GM19324 (cell line): ENCODE data around the gene ANKIB1.
"Not testable (repeated sequence)": the region's sequence is repeated elsewhere in the genome, so short reads cannot be mapped to it uniquely, and the experiment has no call there.

Source experiments
- ATAC-seq: cut with Tn5 transposase; IDR thresholded peaks from one replicate; pipeline ENCODE4 v1.9.1; 2021; ENCODE audit warnings: mild to moderate bottlenecking, moderate library complexity; ENCODE audit not compliant: unreplicated experiment, low FRiP score

Gene ANKIB1

GRCh38 chr7:92325858-92326257 is 80.1 kb downstream of the ANKIB1 start:
- no peak for ATAC-seq

GRCh38 chr7:92330835-92331438 is 85.2 kb downstream of the ANKIB1 start:
- ATAC-seq = no peak

- ATAC-seq = no peak
Measured at GRCh38 chr7:92331508-92331907, 85.7 kb downstream of the ANKIB1 start.

- ATAC-seq = no peak
Measured at GRCh38 chr7:92332782-92333181, 87.0 kb downstream of the ANKIB1 start.

DNA sequence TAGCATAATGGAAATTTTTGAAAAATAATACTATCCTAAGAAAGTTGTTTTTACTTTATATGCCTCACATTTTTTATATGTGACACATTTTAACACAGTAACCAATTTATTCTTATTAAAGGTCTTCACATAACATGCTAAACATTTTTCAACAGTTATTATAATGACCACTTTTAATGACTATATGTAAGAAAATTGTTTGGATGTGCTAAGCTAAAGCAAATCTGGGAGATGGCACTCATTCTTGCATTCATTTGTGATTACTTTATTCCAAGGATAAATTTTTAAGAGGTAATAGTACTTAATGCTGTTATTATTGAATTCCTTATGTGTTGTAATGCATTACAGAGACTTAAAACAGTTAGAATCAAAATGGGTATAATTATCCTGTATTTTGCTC is 88.1 kb downstream of the ANKIB1 start:
- no peak for ATAC-seq

DNA sequence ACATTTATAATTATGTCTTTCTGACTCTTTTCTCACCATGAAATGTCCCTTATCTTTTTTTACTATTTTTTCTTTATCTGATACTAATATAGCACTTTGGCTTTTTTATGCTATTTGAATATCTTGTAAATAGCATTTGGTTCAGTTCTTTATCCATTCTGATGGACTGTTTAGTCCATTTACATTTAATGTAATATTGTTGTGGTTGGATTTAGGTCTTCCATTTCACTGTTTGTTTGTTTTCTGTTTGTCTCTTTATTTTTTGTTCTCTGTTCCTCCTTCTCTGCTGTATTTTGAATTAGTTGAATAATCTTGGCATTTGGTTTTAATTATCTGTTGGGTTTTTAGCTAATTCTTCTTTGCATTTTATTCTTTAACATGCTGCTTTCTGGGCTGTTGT is 89.8 kb downstream of the ANKIB1 start:
- no peak for ATAC-seq

DNA sequence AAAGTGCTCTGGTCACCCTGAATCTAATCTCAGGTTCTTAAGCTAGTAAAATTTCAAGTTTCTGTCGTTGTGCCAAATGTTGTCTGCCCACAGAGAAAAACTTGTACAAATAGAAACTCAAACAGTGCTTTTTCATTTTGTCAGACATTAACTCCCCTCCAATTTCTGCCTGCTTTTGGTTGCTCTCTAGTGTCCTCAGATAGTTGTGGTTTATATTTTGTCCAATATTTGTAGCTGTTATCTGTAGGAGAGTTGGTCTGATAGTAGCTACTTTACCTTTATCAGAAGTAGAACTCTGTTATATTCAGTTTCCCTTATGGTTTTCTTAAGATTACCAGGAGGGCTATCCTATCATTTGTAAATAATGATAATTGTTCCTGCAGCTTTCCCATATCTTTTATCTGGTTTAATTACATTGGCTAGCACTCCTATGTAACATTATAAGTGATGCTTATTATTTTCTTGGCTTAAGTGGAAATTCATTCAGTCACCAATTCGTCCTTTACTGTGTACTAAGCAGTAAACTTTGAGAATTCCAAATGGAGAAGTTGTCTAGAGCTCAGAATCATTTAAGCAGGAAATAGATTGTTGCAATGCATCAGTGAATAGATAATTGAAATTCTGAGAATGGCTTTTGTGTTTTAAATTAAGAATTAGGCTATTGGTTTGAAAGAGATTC is 91.0 kb downstream of the ANKIB1 start:
- no peak for ATAC-seq

GRCh38 chr7:92340016-92340415 is 94.2 kb downstream of the ANKIB1 start:
- no peak for ATAC-seq

DNA sequence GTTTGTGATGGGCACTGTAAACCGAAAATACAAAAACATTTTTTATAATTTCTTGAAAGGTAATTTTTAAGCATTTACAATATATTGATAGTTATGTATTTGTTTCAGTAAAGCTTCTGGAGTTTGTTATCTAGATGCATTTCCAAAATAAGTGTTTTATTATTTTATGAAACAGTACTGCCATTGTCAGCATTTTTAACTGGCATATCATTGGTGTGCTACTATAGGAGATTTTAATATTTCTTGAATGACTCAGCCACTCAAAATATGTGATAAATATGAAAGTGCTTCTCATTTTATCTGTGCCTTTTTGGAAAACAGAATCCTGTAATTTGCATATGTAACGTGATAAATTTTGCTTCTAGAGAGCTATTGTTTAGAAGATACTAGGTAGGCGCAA is 97.9 kb downstream of the ANKIB1 start:
- ATAC-seq = no peak

GRCh38 chr7:92352009-92352408 is 106.2 kb downstream of the ANKIB1 start:
- no peak for ATAC-seq

GRCh38 chr7:92354214-92354613 is 108.4 kb downstream of the ANKIB1 start:
- no peak for ATAC-seq

DNA sequence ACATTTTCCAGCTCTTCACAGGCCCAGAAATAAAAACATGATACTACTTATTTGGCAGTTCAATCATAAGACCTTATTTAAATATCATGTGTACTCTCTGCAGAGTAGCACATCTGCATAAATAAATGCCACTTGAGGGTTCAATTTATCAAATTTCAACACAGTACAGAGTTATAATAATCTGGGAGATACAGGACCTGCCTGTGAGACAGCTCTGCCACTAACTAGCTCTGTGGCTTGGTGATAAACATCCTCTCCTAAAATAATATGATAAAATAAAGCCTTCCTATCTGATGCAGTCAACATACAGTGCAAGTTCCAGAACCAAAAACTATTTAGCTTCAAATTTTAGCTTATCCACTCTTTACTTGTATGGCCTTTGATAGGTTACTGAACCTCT is 110.6 kb downstream of the ANKIB1 start:
- ATAC-seq = no peak

GRCh38 chr7:92357260-92357659 is 111.5 kb downstream of the ANKIB1 start:
- ATAC-seq = no peak

- ATAC-seq = not testable (repeated sequence)
Measured at GRCh38 chr7:92359179-92359578, 113.4 kb downstream of the ANKIB1 start.

DNA sequence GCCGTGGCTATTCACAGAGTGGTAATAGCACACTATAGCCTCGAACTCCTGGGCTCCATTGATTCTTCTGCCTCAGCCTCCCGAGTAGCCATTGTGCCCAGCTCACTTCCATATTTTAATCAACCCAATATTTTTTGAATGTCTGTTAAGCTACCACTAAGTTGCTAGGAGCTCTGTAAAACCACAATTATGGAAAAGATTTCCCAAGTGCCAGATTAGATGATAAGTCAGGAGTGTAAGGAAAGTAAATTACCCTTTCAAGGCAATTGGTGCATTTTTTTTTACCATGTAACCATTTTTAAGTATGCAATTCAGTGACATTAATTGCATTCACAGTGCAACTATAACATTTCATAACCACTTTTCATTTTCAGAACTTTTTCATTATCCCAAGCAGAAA is 114.0 kb downstream of the ANKIB1 start:
- no peak for ATAC-seq

GRCh38 chr7:92360387-92360786 is 114.6 kb downstream of the ANKIB1 start:
- no peak for ATAC-seq

GRCh38 chr7:92362131-92362530 is 116.4 kb downstream of the ANKIB1 start:
- ATAC-seq = no peak

DNA sequence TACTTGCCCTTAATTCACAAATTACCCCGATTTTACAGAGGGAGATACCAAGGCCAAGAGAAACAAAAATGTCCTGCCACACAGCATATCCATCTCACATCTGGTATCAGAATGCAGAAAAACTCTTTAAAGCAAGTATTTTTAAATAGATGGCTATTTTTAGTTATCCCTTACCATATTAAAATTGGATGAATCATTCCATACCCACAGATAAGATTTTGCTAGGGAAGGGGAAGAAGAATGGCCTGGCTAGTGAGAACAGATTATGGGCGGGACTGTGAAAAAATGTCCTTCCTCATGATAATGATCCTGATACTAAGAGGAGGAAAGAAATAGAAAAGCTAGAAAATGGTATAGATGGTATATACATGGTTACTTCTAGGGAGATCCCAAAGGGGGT is 121.0 kb downstream of the ANKIB1 start:
- ATAC-seq = no peak

DNA sequence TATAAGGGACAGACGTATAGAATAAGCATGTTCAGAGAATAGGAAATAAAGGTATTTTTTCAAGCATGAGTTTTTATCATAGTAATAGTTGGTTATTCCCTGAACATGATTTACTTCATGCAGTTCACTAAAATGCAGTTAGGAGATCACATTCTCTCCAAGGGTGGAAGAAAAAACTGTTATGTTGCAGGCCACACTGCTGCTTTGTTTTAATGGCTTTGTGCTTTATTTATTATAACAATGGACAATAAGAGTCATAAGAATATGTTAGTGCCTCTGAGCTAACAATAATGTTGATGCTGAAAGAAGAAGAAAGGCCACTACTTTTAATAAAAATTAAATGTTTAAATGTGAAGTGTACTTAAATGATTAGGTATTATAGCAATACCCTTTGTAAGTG is 123.0 kb downstream of the ANKIB1 start:
- no peak for ATAC-seq

DNA sequence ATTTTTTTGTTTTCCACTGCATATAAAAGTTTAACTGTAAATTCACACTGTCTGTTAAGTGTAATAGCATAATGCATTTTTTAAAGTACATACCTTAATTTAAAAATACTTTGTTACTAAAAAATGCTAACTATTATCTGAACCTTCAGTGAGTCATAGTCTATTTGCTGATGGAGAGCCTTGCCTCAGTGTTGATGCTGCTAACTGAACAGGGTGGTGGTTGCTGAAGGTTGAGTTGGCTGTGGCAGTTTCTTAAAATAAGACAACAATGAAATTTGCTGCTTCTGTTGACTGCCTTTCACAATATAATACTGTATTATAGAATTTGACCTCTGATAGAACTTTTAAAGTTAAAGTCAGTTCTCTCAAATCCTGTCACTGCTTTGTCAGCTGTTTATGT is 129.2 kb downstream of the ANKIB1 start:
- no peak for ATAC-seq

GRCh38 chr7:92391071-92391470 is 145.3 kb downstream of the ANKIB1 start:
- no peak for ATAC-seq

DNA sequence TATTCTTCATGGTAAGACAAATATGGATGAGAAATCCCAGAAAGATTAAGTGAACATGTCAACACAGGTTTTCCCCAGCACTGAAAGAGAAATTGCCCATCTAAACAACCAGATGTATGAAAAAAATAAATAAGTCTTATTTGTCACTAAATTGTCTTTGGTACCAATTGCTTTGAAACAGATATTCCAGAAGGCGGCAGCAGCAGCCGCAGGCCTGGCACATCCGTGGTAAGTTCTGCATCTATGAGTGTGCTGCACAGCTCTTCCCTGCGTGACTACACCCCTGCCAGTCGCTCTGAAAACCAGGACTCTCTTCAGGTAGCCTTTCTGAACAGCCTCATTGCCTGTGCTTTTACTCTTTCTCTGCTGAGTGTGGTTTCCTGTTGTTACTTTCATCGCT is 151.8 kb downstream of the ANKIB1 start:
- ATAC-seq = no peak

DNA sequence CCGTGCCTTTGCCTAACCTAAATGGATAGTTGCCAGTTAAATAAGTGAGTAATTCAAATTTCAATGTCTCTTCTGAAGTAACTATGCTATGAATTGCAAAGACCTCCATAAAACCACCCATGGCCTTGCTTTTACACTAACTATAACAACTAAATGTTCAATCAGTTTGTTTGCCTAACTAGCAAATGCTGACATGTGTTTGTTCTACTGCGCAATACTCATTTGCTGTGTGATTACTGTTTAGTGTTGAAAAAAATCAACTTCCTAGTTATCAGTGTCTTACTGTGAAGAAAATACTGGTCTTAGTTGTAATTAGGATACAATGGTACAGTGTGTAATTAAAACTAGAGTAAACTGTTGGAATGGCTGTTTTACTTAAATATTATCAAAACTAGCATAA is 154.2 kb downstream of the ANKIB1 start:
- no peak for ATAC-seq
